Endothelial cell of umbilical vein (primary cell): ENCODE results near the gene PDE10A.
"Not testable (repeated sequence)": the region's sequence is repeated elsewhere in the genome, so short reads cannot be mapped to it uniquely, and the experiment has no call there.

Experiments
- EZH2 ChIP-seq: IDR thresholded peaks from 2 replicates; pipeline ENCODE4 v1.6.1; 2012; ENCODE audit warnings: borderline replicate concordance, low read depth, mild to moderate bottlenecking, moderate library complexity, low read length, inconsistent platforms; ENCODE audit not compliant: severe bottlenecking
- GATA2 ChIP-seq: IDR thresholded peaks from 2 replicates; pipeline ENCODE4 v1.7.0; 2011; ENCODE audit warnings: low read depth, mild to moderate bottlenecking, moderate library complexity, mixed read lengths, low read length; ENCODE audit not compliant: insufficient read length, insufficient read depth
- JUN ChIP-seq: IDR thresholded peaks from 2 replicates; pipeline ENCODE4 v1.6.1; 2011; ENCODE audit warnings: borderline replicate concordance, low read depth; ENCODE audit not compliant: insufficient read length, insufficient read depth
- MYC ChIP-seq: IDR thresholded peaks from one replicate; pipeline ENCODE4 v1.6.1; 2011; ENCODE audit warnings: mild to moderate bottlenecking, low read depth, low read length
- POLR2A ChIP-seq: IDR thresholded peaks from 2 replicates; pipeline ENCODE4 v1.6.1; 2012; ENCODE audit warnings: low read depth, mild to moderate bottlenecking, control low read depth, low read length
- POLR2AphosphoS5 ChIP-seq: IDR thresholded peaks from 2 replicates; pipeline ENCODE4 v1.6.1; 2012; ENCODE audit warnings: low read depth, mild to moderate bottlenecking, control low read depth, low read length, moderate library complexity; ENCODE audit not compliant: insufficient read depth
- TF ChIP-seq, protein P1 (sequence below), 2 donors: IDR thresholded peaks; 1 replicate in 1 of 2; 2 replicates in 1 of 2; pipeline ENCODE4 v1.5.1; 2011; ENCODE audit warnings: low read length in 2 of 2, mild to moderate bottlenecking in 2 of 2, moderate library complexity in 2 of 2, control low read depth in 1 of 2, inconsistent platforms in 1 of 2, low read depth in 1 of 2; ENCODE audit not compliant: insufficient read depth in 1 of 2; ENCODE audit errors: extremely low read depth in 1 of 2
- TF ChIP-seq, protein P2 (sequence below): IDR thresholded peaks from 2 replicates; pipeline ENCODE4 v1.6.1; 2011; ENCODE audit not compliant: insufficient read depth, insufficient read length

GRCh38 chr6:165500214-165500907 is 162.7 kb downstream of the PDE10A start:
- TF ChIP-seq, protein P1, sequence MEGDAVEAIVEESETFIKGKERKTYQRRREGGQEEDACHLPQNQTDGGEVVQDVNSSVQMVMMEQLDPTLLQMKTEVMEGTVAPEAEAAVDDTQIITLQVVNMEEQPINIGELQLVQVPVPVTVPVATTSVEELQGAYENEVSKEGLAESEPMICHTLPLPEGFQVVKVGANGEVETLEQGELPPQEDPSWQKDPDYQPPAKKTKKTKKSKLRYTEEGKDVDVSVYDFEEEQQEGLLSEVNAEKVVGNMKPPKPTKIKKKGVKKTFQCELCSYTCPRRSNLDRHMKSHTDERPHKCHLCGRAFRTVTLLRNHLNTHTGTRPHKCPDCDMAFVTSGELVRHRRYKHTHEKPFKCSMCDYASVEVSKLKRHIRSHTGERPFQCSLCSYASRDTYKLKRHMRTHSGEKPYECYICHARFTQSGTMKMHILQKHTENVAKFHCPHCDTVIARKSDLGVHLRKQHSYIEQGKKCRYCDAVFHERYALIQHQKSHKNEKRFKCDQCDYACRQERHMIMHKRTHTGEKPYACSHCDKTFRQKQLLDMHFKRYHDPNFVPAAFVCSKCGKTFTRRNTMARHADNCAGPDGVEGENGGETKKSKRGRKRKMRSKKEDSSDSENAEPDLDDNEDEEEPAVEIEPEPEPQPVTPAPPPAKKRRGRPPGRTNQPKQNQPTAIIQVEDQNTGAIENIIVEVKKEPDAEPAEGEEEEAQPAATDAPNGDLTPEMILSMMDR (IDR thresholded peaks at IDR 0.05; ENCODE audit: extremely low read depth in 1 of 2, insufficient read depth in 1 of 2, low read depth in 1 of 2, low read length in 2 of 2), result not testable (repeated sequence)
- not testable (repeated sequence) for TF ChIP-seq POLR2AphosphoS5, MYC, POLR2A, EZH2, JUN, GATA2
- TF ChIP-seq, protein P2, sequence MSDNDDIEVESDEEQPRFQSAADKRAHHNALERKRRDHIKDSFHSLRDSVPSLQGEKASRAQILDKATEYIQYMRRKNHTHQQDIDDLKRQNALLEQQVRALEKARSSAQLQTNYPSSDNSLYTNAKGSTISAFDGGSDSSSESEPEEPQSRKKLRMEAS, result not testable (repeated sequence)
